NK-92 treated with Interleukin-12 subunit alpha and Interleukin-12 subunit beta, amount 100 ng/mL, for 24 hours (cell line): Measurements from ENCODE around the gene OR10H1.
"Not testable (repeated sequence)": the region's sequence is repeated elsewhere in the genome, so short reads cannot be mapped to it uniquely, and the experiment has no call there.

Experiments used
- DNase-seq: peaks from one replicate; lab custom pipeline; 2025; lab: John Stamatoyannopoulos, UW

The OR10H1 gene, protein sequence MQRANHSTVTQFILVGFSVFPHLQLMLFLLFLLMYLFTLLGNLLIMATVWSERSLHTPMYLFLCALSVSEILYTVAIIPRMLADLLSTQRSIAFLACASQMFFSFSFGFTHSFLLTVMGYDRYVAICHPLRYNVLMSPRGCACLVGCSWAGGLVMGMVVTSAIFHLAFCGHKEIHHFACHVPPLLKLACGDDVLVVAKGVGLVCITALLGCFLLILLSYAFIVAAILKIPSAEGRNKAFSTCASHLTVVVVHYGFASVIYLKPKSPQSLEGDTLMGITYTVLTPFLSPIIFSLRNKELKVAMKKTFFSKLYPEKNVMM

DNA sequence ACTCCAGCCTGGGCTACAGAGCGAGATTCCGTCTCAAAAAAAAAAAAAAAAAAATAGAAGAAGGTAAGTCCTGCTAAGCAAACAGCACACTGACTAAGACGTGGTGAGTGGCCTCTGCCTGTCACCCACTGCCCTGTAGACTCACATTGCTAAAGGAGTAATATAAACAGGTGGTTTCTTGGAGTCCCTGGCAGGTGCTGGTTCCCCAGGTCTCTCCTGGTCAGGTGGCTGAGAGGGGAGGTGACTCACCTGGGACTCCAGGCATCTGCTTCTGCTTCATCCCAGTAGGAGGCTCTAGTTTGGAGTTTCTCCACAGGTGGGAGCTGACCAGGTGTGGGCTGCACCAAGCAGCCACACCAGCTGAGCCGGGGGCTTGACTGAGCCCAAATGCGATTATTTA lies at the start of gene OR10H1:
OR10H1 (minus strand) TSS at position 359 of the 400 bp plus-strand sequence. CDS start 7,627 bp downstream, outside the sequence.
- DNase-seq = no peak

DNA sequence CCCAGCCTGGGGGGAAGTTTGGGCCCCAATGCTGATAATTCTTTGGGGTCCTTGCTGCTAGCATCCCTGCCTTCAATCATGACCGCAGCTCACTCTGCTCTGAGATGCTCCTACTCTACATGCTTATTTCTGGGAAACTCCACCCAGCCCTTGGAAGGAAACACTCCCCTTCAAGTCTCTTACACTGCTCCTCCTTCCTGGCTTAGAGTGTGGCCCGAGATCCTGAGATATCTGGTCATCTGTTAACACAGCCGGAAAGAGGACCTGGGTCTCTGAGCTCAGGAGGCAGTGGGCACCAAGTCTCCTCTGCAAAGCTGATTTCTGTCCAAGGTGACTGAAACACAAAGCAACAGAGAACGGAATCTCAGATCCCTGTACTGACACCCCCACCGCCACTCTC lies 49.4 kb upstream of the OR10H1 start:
- no peak for DNase-seq

DNA sequence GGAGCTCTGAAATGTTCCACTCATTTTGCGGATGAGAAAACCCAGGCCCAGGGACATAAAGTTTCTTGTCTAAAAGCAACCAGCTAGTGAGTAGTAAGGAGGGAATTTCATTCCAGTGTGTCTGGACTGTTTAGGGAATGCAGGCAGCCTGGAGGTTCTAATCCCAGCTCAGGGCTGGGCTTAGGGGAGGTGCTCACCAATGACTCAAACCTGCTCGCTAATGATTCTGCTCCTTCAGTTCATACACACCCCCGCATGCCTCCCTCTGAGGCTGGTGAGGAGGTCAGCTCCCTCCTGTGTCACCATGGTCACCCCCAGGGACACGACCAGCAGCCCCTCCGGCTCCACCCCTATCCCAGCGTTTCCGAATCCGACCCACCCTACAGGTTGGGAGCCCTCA lies 47.8 kb upstream of the OR10H1 start:
- DNase-seq = no peak

DNA sequence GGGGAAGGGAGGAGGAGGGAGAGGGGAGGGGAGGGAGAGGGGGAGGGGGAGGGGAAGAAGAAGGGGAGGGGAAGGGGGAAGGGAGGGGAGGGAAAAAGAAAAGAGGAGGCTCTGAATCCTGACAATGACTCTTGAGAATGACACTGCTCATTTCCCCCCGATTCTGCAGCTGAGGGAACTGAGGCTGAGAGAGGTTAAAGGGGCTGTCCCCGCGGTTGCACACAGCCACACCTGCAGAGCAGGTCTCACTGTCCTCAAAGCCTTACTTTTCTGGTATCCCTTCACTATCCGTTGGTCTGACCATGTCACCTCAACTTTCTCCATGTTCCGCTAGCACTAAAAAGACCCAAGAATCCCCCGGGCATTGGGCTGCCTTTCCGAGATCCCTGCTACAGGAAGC lies 47.0 kb upstream of the OR10H1 start:
- no peak for DNase-seq

DNA sequence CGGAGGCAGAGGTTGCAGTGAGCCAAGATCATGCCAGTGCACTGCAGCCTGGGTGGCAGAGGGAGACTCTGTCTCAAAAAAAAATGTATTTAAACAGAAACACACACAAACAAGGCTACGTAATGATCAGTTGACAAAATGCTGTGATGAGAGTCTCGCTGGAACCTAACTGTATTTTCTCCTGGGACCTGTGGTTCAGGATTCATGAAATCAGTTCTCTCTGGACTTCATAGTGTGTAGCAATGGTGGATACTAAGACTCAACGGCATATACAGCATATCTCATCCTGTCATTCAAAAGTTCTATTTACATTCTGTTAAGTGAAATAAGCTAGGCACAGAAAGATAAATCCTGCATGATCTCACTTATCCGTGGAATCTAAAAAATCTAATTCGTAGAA lies 45.1 kb upstream of the OR10H1 start:
- DNase-seq = no peak

DNA sequence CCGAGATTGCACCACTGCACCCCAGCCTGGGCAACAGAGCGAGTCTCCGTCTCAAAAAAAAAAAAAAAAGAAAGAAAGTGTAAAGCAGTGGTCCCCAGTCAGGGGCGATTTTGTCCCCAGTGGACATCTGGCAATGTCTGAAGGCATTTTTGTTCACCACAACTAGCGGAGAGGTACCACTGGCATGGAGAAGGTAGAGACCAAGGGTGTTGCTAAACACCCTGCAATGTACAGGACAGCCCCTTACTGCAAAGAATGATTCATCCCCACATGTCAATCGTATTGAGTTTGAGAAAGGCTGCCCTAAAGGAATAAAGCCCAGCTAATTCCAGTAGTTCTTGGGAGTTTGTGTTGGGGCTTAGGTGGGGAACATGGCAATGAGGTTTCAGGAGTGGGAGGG lies 43.7 kb upstream of the OR10H1 start:
- DNase-seq = no peak

DNA sequence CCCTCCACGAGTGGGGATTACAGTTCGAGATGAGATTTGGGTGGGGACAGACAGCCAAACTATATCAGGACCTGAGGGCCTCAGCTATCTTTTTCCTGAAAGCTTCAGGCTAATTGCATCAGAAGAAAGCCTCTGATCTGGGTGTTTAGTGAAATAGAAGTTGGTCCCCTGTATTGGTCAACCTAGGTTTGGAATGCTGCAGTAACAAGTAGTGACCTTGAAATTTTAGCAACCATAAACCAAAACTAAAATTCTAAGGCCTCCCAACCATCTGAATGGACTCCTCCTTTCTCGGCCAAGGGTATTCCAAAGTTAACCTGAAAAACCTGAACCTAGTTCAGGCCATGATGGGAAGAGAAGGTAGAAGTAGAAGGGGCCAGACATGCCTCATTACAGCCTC lies 34.9 kb upstream of the OR10H1 start:
- no peak for DNase-seq

DNA sequence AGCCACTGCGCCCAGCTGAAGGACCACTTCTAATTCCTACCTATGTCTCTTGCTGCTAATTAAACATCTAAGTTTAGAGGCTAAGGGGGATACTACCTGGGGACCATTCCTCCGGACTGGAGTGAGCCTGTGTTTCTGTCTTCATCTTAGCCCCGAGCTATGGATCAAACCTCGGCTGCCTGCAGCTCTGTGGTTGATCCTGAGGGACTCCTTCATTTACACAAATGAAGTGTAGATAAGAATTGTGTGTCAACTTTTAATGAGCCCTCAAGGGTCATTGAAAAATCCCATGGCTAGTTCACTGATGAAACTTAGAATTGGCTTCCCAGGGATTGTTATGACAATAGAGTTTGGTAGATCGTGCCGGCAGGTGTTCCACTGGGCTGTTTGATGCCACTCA lies 31.5 kb upstream of the OR10H1 start:
- DNase-seq = no peak

DNA sequence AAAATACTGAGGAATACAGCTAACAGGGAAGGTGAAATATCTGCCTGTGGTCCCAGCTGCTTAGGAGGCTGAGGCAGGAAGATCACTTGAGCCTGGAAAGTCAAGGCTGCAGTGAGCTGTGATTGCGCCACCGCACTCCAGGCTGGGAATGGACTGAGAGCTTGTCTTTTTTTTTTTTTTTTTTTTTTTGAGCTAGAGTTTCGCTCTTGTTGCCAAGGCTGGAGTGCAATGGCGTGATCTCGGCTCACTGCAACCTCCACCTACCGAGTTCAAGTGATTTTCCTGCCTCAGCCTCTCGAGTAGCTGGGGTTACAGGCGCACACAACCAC lies 28.4 kb upstream of the OR10H1 start:
- not testable (repeated sequence) for DNase-seq

DNA sequence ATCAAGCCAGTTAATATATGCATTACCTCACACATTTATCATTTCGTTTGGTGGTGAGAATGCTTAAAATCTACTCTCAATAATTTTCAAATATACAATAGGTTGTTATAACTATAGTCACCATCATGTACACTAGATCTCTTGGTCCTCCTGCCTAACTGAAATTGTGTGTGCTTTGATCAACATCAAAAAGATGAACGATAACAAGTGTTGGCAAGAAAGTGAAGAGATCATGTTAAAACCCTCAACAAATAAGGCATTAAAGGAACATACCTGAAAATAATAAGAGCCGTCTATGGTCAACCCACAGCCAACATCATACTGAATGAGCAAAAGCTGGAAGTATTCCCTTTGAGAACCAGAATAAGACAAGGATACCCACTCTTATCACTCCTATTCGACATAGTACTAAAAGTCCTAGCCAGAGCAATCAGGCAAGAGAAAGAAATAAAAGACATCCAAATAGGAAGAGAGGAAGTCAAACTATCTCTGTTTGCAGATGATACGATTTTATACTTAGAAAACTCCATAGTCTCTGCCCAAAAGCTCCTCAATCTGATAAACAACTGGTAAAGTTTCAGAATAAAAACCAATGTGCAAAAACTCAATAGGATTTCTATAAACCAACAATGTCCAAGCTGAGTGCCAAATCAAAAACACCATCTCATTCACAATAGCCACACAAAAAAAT lies 27.9 kb upstream of the OR10H1 start:
- no peak for DNase-seq

DNA sequence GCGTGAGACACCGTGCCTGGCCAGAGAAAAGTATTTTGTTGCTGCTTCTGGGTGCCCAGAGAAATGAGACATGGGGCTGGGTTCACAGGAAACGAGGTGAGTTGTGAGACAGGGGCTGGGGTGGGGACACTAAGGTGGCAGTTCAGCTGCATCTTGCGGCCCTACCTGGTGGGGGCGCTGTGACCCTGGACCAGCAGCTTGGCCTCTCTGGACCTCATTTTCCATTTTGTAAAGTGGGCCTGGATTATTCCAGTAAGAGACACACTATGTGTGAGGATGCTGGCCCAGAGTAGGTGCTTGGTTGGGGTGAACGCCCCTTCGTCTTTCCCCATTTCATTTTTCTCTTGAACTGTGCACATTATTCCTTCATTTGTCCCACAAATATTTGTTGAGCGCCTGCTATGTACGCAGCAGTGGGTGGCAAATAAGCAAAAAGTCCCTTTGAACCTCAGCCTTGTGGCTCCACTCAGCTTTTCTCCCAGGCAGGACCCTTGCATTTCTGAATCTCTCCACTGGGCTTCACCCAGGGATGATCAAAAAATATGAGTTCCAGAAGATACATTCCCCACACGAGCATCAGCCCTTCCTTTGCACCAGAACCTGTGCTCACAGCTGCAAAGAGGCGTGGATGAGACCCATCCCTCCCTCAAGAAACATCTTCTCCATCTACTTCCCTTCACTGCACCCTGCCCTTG lies 26.6 kb upstream of the OR10H1 start:
- DNase-seq = no peak

DNA sequence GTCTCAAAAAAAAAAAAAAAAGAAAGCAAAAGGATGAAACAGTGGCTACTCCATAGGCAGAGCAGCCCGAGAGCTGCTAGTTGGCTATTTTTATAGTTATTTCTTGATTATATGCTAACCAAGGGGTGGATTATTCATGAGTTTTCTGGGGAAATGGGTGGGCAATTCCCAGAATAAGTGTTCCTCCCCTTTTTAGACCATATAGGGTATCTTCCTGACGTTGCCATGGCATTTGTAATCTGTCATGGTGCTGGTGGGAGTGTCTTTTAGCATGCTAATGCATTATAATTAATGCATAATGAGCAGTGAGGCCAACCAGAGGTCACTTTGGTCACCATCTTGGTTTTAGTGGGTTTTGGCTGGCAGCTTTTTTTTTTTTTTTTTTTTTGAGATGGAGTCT lies 25.4 kb upstream of the OR10H1 start:
- DNase-seq = no peak

DNA sequence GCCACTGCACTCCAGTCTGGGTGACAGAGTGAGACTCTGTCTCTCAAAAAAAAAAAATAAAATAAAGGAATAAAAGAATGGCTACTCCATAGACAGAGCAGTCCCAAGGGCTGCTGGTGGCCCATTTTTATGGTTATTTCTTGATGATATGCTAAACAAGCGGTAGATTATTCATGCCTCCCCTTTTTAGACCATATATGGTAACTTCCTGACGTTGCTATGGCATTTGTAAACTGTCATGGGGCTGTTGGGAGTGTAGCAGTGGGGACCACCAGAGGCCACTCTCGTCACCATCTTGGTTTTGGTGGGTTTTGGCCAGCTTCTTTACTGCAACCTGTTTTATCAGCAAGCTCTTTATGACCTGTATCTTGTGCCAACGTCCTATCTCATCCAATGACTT lies 24.4 kb upstream of the OR10H1 start:
- DNase-seq = not testable (repeated sequence)

DNA sequence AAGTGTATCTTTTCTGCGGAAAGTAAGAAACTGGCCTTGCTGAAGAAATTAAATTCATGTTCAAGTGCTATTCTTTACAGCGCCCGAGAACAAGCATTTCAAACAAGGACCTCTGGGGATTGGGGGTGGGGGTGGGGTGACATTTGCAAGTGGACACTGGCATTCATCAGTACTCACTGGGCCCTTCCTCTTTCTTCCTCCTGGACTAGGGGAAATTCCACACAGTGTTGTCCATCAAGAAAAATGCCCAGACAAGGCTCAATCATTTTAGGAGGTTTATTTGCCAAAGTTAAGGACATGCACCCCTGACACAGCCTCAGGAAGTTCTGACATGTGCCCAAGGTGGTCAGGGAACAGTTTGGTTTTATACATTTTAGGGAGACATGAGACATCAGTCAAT lies 22.9 kb upstream of the OR10H1 start:
- DNase-seq = no peak

DNA sequence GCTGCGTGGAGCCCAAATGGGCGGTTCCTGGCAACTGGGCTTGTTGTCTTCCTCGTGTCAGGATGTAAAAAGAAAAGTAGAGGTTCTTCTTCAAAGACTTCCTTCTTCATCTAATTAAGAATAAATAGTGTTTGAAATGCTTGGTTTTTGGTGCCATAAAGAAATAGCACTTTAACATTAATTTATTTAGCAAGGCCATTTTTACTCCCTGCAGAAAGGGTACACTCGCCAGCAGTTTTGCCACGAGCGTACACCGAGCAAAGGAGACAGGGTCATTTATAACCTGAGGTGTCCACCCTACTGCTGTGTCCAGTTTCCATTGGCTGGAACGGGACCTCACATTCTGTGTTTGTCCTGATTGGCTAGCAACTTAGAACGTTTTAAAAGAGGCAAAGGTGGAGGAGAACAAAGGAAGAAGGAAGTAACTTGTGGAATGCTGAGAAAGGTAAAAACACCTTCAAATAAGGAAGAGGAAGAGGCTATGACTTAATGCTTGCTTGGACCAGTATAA lies 21.8 kb upstream of the OR10H1 start:
- no peak for DNase-seq

DNA sequence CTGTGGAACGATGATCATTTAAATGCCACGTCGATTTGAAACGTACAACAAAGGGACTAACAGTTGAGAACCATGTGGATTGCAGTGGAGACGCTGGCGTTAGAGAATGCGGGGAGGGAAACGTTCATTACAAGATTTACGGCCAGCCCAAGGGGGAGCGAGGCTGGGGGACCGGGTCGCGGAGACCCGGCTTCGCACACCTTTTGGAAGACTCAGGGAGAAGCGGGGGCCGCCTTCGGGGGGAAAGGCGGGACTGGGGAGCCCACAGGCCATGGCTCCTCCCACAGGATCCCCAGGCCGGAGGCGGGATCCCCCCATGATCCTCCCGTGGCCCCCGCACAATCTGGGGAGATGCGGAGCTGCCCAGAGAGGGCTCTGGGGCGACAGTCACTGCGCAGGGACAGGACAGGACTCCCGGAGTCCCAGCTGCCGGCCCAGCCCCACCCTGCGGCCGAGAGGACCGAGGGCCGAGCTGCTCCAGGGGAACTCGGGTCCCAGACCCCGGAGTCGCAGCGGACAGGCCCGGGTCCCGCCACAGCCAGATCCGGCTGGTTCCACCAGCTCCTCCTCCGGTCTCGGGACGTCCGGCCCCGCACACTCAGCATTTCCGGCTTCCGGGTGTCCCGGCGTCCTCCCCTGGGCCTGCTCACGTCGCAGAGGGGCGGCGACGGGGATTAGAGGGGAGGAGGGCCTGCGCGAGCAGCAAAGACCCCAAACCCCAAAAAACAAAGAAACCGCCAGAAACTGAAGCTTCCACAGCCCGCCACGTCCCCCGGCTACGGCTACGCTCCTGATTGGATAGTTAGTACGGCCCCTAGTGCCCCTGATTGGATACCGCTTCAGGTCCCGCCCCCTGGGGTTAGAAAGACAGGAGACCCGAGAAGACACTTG lies 21.1 kb upstream of the OR10H1 start:
- DNase-seq = peak; percentile 99

DNA sequence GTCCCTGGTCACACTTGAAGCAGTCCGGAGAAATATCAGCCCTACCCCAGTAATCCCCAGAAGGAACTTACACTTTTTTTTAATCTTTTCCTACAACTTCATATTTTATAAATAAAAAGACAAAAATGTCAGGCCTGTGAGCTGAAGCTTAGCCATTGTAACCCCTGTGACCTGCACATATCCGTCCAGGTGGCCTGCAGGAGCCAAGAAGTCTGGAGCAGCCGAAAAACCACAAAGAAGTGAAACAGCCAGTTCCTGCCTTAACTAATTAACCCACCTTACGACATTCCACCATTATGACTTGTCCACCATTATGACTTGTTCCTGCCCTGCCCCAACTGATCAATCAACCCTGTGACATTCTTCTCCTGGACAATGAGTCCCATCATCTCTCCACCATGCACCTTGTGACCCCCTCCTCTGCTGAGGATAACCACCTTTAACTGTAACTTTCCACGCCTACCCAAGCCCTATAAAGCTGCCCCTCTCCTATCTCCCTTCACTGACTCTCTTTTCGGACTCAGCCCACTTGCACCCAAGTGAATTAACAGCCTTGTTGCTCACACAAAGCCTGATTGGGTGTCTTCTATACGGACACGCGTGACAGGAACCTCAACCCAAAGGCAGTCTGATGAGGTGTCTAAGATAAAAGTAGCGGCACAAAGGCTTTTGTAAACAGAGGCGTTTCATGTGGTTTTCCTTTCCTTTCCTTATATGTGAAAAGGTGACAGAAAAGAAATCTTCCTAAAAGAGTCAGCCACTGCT lies 20.3 kb upstream of the OR10H1 start:
- not testable (repeated sequence) for DNase-seq

DNA sequence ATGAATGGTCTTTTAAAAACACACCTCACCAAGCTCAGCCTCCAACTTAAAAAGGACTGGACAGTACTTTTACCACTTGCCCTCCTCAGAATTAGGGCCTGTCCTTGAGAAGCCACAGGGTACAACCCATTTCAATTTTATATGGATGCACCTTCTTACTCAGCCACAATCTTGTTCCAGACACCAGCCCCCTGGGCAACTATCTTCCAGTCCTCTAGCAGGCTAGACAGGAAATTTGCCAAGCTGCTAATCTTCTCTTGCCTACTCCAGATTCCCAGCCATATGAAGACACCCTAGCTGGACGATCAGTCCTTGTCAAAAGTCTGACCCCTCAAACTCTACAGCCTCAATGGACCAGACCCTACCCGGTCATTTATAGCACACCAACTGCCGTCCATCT lies 18.8 kb upstream of the OR10H1 start:
- DNase-seq = not testable (repeated sequence)

DNA sequence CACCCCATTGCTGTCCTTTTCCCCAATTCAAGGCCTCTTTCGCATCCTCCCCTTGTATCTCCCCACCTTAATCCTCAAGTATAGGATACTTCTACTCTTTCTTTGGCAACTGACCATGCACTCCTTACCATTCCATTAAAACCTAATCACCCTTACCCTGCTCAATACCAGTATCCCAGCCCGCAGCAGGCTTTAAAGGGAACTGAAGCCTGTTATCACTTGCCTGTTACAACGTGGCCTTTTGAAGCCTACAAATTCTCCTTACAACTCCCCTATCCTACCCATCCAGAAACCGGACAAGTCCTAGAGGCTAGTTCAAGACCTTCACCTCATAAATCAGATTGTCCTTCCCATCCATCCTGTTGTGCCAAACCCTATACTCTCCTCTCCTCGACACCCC lies 16.2 kb upstream of the OR10H1 start:
- DNase-seq = no peak

DNA sequence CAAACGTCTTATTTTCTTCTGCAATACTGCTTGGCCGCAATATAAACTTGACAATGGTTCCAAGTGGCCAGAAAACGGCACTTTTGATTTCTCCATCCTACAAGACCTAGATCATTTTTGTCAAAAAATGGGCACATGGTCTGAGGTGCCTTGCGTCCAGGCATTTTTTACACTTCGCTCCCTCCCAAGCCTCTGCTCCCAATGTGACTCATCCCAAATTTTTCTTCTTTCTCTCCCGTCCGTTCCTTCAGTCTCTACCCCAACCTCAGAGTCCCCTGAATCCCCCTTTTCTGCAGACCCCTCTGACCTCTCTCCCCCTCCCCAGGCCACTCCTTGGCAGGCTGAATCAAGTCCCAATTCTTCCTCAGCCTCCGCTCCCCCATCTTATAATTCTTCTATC lies 14.3 kb upstream of the OR10H1 start:
- DNase-seq = no peak

DNA sequence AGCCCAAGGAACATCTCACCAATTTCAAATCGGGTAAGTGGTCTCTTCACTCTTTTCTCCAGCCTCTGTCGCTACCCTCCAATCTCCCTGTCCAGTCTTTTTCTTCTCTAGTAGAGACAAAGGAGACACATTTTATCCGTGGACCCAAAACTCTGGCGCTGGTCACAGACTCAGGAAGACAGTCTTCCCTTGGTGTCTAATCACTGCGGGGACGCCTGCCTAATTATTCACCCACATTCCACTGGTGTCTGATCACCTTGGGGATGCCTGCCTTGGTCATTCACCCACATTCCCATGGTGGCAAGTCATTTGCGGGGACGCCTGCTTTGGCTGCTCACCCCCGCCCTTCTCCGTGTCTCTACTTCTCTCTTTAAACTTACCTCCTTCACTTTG lies 13.8 kb upstream of the OR10H1 start:
- DNase-seq = no peak
